Keratinocyte (primary cell): Measurements from ENCODE around the gene CNGA2.

ENCODE experiments used
- EZH2 ChIP-seq: IDR thresholded peaks from one replicate; pipeline ENCODE4 v1.6.1; 2012; ENCODE audit warnings: inconsistent platforms, mild to moderate bottlenecking, low read length, moderate library complexity
- TF ChIP-seq, protein P1 (sequence below), 3 experiments: IDR thresholded peaks in 1 of 3; conservative IDR thresholded peaks in 1 of 3; optimal IDR thresholded peaks in 1 of 3; 2 replicates in 2 of 3; 3 replicates in 1 of 3; pipeline versions ENCODE3 to v1.5.1; 2011; ENCODE audit warnings: low read length in 3 of 3, mild to moderate bottlenecking in 3 of 3, moderate library complexity in 2 of 3, control low read depth in 1 of 3, inconsistent platforms in 1 of 3; ENCODE audit not compliant: insufficient read depth in 2 of 3; ENCODE audit errors: extremely low read depth in 1 of 3

DNA sequence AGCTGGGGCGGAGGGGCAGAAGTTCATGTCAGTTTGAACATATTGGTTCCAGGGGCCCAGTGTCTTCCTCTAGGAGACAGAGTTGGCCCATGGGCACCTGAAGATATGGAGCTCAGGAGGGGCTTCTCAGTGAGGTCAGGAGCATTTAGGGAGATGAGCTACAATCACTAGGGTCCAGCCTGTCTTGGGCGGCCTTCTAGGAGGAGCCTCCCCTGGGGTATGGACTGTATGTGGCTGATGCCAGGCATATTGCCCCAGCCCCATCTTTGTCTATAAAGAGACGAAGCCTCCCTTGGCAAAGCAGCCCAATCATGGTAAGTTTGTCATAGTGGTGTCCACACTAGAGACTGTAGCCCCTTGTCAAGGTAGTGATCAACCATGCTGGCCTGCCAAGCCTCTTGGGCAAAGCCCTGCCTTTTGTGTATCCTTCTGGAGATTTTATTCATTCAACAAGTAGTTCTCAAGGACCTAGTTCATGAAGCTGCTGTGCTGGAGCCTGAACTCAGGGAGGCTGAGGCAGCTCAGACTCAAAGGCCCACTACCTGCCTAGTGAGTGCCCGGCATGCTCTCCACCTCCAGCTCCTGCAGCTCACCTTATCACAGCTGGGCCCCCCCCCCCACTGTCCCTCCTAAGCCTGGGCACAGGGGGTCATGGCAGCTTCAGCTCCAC, 5.4 kb upstream of the CNGA2 start:
- TF ChIP-seq, protein P1, sequence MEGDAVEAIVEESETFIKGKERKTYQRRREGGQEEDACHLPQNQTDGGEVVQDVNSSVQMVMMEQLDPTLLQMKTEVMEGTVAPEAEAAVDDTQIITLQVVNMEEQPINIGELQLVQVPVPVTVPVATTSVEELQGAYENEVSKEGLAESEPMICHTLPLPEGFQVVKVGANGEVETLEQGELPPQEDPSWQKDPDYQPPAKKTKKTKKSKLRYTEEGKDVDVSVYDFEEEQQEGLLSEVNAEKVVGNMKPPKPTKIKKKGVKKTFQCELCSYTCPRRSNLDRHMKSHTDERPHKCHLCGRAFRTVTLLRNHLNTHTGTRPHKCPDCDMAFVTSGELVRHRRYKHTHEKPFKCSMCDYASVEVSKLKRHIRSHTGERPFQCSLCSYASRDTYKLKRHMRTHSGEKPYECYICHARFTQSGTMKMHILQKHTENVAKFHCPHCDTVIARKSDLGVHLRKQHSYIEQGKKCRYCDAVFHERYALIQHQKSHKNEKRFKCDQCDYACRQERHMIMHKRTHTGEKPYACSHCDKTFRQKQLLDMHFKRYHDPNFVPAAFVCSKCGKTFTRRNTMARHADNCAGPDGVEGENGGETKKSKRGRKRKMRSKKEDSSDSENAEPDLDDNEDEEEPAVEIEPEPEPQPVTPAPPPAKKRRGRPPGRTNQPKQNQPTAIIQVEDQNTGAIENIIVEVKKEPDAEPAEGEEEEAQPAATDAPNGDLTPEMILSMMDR (optimal IDR thresholded peaks at IDR 0.05 in 1 of 3, IDR thresholded peaks at IDR 0.05 in 1 of 3, conservative IDR thresholded peaks at IDR 0.05 in 1 of 3; ENCODE audit: extremely low read depth in 1 of 3, insufficient read depth in 2 of 3, low read length in 3 of 3) = no peak
- no peak for TF ChIP-seq EZH2
